ENCODE measurements around the gene CRYBA2. TPM values are rescaled to one million over a fixed set of nuclear protein-coding genes. Genes with fewer than 3 reads are reported as not detected.

CRYBA2 gene
- polyA plus RNA-seq, 1 donor from 2014 or later: not detected

DNA sequence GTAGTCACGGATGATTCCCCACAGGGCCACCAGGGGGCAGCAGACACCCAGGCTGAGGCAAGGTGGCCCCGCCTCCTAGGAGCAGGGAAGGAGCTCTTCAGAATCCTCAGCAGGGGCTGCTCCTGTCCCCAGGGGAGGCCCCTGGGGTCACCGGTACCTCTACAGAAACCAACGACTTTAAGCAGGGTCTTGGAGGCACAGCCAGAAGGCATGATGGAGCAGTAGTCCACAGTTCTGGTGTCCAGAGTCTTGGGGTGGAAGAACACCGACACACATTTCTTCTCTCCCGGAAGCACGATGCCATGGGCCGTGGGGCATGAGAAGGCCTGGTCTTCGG, 36.6 kb upstream of the CRYBA2 start (continued):
- TF ChIP-seq, protein P1, sequence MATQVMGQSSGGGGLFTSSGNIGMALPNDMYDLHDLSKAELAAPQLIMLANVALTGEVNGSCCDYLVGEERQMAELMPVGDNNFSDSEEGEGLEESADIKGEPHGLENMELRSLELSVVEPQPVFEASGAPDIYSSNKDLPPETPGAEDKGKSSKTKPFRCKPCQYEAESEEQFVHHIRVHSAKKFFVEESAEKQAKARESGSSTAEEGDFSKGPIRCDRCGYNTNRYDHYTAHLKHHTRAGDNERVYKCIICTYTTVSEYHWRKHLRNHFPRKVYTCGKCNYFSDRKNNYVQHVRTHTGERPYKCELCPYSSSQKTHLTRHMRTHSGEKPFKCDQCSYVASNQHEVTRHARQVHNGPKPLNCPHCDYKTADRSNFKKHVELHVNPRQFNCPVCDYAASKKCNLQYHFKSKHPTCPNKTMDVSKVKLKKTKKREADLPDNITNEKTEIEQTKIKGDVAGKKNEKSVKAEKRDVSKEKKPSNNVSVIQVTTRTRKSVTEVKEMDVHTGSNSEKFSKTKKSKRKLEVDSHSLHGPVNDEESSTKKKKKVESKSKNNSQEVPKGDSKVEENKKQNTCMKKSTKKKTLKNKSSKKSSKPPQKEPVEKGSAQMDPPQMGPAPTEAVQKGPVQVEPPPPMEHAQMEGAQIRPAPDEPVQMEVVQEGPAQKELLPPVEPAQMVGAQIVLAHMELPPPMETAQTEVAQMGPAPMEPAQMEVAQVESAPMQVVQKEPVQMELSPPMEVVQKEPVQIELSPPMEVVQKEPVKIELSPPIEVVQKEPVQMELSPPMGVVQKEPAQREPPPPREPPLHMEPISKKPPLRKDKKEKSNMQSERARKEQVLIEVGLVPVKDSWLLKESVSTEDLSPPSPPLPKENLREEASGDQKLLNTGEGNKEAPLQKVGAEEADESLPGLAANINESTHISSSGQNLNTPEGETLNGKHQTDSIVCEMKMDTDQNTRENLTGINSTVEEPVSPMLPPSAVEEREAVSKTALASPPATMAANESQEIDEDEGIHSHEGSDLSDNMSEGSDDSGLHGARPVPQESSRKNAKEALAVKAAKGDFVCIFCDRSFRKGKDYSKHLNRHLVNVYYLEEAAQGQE (IDR thresholded peaks at IDR 0.05; ENCODE audit: borderline replicate concordance): no peak
- peak; percentile 85 for TF ChIP-seq RAD21 (conservative IDR thresholded peaks at IDR 0.05)
- no peak for TF ChIP-seq POLR2AphosphoS5 (IDR thresholded peaks at IDR 0.05)

DNA sequence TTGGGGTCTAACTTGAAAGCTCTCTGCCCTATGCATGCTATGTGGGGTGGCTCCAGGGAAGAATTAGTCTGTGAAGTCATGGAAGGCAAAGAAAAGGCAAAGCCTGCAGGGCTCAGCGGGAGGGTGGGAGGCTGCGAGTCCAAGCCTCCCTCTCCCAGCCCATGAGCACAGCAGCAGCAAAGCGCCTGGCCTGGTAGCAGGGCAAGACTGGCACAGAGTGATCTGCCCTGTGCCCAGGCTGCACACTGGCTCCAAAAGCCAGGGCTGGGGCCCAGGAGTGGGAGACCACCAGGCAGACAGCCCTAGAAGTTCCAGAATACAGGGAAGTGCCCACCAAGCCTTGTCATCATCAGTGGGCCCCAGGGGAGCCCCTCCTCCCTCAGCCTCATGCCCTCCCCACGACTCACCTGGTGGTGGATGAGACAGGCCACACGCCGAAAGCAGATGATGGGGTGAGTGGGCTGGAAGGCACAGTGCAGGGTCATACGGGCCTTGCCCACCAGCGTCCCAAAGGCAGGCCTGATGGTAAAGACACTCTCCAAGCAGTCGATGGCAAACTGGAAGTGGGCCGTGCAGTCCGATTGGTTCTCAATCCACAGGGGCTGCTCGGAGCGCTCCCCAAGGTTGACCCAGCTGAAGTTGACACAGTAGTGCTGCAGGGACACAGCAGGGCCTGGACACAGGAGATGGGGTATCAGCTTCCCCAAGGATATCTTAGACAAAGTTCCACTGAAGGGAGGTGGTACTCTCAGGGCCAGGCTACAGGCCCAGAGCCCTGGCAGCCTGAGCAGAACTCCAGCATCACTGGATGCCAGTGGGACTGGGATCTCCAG, 36.0 kb upstream of the CRYBA2 start:
- H3K36me3 ChIP-seq (ENCODE audit: insufficient read depth, low read length): no peaks in the 10 kb centered on the region
- no peaks in the 10 kb centered on the region for H3K27me3 ChIP-seq (ENCODE audit: insufficient read depth, low read depth, low read length)
- no peaks in the 10 kb centered on the region for H4K20me1 ChIP-seq (ENCODE audit: insufficient read depth)
- H3K9ac ChIP-seq (ENCODE audit: low read length): no peak overlapping the region
- H3K9me3 ChIP-seq (ENCODE audit: low read length): no peaks in the 10 kb centered on the region
- H3K9me2 ChIP-seq (ENCODE audit: insufficient read depth, low read length): no peaks in the 10 kb centered on the region
- H3K79me2 ChIP-seq (replicated peaks; ENCODE audit: insufficient read depth, low read length): no peaks in the 10 kb centered on the region
- no peak overlapping the region for H3K27ac ChIP-seq (ENCODE audit: low read length)
- TF ChIP-seq EZH2 (IDR thresholded peaks at IDR 0.05; ENCODE audit: borderline replicate concordance, insufficient read depth, low read length, poor library complexity, severe bottlenecking) (no peak), SMC3 (conservative IDR thresholded peaks at IDR 0.05; ENCODE audit: poor library complexity) (no peak), MXI1 (conservative IDR thresholded peaks at IDR 0.05; ENCODE audit: poor library complexity, severe bottlenecking) (no peak), TAF1 (IDR thresholded peaks at IDR 0.05; ENCODE audit: low read depth) (no peak), RAD21 (conservative IDR thresholded peaks at IDR 0.05) (no peak), POLR2AphosphoS5 (IDR thresholded peaks at IDR 0.05) (no peak), EP300 (conservative IDR thresholded peaks at IDR 0.05; ENCODE audit: poor library complexity, severe bottlenecking) (no peak)
- TF ChIP-seq, protein P1 (IDR thresholded peaks at IDR 0.05; ENCODE audit: borderline replicate concordance): no peak
- TF ChIP-seq, protein P2, sequence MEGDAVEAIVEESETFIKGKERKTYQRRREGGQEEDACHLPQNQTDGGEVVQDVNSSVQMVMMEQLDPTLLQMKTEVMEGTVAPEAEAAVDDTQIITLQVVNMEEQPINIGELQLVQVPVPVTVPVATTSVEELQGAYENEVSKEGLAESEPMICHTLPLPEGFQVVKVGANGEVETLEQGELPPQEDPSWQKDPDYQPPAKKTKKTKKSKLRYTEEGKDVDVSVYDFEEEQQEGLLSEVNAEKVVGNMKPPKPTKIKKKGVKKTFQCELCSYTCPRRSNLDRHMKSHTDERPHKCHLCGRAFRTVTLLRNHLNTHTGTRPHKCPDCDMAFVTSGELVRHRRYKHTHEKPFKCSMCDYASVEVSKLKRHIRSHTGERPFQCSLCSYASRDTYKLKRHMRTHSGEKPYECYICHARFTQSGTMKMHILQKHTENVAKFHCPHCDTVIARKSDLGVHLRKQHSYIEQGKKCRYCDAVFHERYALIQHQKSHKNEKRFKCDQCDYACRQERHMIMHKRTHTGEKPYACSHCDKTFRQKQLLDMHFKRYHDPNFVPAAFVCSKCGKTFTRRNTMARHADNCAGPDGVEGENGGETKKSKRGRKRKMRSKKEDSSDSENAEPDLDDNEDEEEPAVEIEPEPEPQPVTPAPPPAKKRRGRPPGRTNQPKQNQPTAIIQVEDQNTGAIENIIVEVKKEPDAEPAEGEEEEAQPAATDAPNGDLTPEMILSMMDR (IDR thresholded peaks at IDR 0.05; ENCODE audit: poor library complexity, severe bottlenecking): no peak
- no peak overlapping the region for H3K4me3 ChIP-seq (ENCODE audit: low read length)
- no peak overlapping the region for H2AFZ ChIP-seq (ENCODE audit: low read depth, low read length)
- H3K4me2 ChIP-seq (ENCODE audit: low read length): no peak overlapping the region
- no peaks in the 10 kb centered on the region for H3F3A ChIP-seq (ENCODE audit: insufficient read depth, low read length, poor library complexity, severe bottlenecking)

Data from neural cell (in vitro differentiated cells).